Measurements from ENCODE around the gene PEBP1. TPM values are rescaled to one million over a fixed set of nuclear protein-coding genes. Genes with fewer than 3 reads are reported as not detected.
A peak's percentile ranks its signal among the peaks of the same experiment; 100 is the strongest.

Gene PEBP1
- total RNA-seq, 1 donor from 2014 or later = 147 TPM

GRCh38 chr12:118136559-118137003 is 657 bp downstream of the PEBP1 start:
- DNase-seq = peak; percentile 52

- no peak for DNase-seq
Observed at GRCh38 chr12:118137148-118137678, 1.3 kb downstream of the PEBP1 start.

DNA sequence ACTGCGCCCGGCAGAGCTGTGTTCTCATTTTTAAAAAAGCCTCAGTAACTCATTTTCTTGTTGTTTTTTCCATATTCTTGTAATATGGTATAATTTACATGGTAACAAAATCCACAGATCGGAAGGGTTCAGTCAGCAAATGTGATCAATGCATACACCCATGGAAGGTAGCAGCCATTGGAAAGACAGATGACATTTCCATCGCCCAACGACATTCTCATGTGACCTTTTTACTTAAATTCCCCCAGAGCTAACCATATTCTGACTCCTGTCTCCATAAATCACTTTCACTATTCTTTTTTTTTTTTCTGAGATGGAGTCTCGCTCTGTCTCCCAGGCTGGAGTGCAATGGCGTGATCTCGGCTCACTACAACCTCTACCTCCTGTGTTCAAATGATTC is 4.9 kb downstream of the PEBP1 start:
- no peak for DNase-seq

- DNase-seq = no peak
Observed at GRCh38 chr12:118144499-118144898, 8.6 kb downstream of the PEBP1 start.

DNA sequence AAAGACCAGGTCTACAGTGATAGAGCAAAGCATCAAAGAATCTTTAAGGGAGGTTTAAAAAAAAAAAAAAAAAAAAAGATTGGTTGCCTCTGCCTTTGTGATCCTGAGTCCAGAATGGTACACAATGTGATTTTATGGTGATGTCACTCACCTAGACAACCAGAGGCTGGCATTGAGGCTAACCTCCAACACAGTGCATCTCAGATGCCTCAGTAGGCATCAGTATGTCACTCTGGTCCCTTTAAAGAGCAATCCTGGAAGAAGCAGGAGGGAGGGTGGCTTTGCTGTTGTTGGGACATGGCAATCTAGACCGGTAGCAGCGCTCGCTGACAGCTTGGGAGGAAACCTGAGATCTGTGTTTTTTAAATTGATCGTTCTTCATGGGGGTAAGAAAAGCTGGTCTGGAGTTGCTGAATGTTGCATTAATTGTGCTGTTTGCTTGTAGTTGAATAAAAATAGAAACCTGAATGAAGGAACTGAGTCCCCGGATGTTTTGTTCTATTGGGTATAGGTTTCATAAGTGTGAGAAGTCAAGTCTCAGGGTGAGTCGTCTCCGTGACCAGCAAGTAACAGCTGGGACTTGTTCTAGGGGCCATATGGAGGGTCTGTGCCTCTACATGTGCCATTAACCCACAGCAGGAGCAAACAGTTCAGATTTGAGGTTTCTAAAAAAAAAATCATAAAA is 9.3 kb downstream of the PEBP1 start:
- no peak for DNase-seq

GRCh38 chr12:118145798-118146156 is 9.9 kb downstream of the PEBP1 start:
- DNase-seq = no peak

DNA sequence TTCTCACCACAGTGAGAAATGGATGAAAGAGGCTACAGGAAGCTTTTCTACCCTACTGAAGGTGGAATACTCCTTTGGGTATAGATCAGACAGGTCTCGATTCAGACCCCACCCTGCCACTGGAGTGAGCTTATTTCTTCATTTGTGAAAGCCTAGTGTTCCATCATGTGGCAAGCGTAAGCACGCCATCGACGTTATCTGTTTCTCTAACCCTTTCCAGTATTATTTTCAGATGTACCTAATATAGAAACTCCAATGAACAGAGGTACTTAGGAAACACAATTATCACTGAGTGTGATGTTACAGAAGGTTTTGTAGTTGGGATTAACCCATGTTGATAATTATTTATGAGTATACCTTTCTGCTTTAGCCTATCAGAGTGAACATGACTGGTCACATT is 12.4 kb downstream of the PEBP1 start:
- no peak for DNase-seq

GRCh38 chr12:118150625-118151024 is 14.7 kb downstream of the PEBP1 start:
- no peak for DNase-seq

DNA sequence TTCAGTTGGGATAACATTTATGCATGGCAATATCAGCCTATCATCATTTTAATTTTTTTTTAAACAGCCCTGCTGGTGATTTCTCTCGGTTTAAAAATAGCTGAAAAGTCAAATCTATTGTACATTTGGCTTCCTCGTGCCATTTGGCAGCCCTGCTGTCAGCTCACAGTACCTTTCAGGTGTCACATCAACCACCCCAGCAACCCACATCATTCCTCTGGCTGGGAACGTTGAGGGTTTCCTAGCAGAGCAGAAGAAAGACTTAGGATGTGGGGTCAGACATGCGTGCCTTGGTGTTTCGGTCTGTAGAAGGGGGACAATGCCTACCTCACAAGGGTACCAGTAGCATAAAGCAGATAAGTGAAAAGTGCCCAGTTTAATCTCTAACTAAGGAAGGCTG is 15.8 kb downstream of the PEBP1 start:
- no peak for DNase-seq

DNA sequence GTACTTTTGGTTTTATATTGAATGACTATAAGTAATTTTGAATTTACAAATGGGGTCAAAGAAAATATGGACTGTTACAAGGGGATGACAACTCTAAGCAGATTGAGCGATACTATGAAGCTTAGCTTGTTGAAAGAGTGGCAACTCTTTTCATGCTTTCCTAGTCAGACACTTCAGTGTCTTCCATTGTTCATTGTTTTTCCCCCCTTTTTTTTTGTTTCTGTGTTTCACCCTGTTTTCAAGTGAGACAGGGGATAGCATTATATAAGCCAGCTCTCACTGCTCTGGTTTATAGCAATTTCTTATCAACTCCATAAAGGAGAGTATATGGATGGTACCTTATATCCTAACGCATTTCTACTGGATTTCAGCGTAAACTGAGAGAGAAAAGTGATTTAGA is 24.6 kb downstream of the PEBP1 start:
- DNase-seq = no peak

DNA sequence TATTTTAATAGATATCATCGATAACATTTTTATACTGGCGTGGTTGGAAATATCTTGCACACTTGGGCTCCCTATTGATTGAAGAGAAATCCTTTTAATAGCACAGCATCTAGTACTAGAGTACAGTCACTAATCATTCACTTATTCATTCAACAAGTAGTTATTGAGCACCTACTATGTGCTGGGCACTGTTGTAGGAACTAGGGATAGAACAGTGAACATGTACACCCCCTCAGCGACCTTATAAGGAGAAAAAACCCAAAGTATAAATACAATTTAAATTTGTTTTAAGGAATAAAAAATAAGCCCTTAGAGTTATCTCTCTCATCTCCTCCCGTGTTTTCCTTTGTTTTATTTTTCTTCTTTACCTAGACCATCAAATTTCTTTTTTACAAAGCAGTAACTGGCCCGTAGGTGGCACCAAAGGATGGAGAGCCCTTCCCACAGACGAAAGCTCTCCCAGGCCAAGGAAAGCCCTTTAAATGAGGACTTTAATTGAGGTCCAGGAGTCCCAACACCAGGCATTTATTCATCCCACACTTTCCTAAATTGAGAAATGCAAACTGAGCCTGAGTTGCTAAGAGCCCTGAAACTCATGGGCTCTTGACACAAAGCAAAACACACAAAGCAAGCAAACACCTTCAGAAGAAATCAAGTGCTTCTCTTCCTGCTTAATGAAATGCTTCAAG is 29.0 kb downstream of the PEBP1 start:
- peak; percentile 44 for DNase-seq

DNA sequence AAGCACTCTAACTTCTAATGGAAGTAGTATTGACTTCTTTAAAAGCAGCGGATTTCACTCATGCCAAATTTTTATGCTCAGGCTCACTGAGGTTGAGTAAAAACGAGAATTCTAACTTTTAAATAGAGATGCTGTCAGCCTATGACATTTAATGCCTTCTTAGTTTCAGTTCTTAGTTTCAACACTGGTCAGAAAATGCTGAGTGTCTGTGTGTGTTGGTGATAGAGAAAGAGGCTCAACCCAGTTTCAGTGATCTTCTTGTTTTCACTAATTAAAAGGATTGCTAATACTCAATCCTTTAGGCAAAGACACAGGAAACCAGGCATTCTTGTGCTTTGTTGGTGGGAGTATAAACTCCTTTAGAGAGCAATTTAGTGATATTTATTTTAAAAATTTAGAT is 31.0 kb downstream of the PEBP1 start:
- no peak for DNase-seq

GRCh38 chr12:118175823-118176447 is 40.0 kb downstream of the PEBP1 start:
- DNase-seq = no peak

GRCh38 chr12:118183155-118183554 is 47.2 kb downstream of the PEBP1 start:
- no peak for DNase-seq

DNA sequence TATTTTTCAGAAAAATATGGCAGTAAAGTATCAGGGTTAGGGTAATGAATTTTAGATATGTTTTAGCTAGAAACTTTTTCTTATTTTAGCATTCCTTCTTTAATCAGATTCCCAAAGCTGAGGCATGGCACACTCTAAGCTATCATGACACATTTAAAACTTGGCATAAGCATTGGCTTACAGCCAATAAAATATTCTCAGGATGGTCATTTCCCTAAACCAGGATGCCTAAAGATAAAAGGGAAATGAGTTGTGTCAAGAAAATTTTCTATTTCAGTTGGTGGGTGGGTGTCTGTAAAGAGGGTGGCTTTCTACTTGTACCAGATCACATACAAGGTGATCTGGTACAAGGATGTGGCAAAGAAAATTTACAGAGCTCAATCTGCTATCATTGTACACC is 47.8 kb downstream of the PEBP1 start:
- peak; percentile 6 for DNase-seq

- DNase-seq = no peak
Observed at GRCh38 chr12:118185602-118186397, 49.9 kb downstream of the PEBP1 start.

DNA sequence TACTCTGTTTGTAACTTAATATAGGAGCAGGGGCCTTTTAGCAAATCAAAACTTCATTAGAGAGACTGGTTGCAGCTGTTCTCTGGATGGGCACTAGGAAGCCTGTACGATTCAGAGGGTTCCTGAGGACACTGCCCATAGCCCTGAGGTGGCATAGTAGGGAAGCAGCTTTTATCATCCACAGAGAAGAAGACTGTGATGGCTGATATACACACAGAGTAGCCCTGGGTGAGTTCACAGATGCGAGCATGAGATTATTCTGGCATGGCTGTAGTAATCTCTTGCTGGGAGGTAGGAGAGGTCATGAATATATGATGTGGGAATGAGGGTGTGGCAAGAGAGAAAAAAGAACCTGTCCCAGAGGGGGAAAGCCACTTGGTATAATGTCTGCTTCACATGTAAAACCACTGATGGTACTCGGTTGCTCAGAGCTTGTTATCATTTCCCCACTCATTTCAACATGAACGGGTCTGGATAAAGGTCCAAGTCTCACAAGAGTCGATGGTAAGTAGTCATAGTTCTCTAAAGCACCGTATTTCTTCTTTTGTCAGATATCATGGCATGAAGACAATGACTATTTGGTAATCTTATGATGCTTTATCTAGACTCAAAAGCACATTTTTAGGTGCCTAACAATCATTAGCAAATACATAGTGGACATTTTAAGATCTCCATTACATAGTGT is 52.0 kb downstream of the PEBP1 start:
- DNase-seq = peak; percentile 56

GRCh38 chr12:118188690-118189371 is 52.9 kb downstream of the PEBP1 start:
- DNase-seq = peak; percentile 77

- DNase-seq = peak; percentile 74
Observed at GRCh38 chr12:118189741-118190191, 53.8 kb downstream of the PEBP1 start.

DNA sequence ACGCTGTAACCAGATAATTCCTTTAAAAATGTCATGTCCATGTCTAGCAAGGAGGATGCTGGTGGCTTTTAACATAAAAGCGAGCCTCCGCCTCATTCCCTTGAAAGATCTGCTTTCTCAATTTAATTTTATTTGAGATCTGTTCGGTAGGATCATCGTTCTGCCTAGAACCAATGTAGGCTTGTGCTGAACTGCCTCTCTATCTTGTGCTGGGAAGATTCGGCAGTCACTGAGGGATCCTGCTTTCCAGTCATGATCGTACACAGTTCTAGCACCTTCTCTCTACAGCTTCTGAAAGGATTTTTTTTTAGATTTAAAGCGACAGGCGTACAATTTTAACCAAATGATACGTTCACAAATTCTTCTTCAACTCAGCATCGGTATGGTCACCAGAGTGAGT is 54.3 kb downstream of the PEBP1 start:
- peak; percentile 64 for DNase-seq

DNA sequence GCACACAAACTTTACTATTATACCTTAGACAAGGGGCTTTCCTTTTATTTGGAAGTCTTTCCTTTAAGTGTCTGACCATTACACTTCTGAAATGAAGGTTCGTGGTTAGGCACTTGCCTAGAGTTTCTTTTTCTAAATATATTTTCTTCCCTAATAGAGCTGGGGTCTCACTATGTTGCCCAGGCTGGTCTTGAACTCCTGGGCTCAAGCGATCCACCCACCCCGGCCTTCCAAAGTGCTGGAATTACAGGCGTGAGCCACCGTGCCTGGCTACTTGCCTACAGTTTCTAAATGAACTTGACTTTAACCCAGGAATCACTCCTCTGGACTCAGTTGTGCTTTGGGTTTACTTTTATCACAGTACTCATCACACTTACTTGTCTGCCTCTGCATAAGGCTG is 57.6 kb downstream of the PEBP1 start:
- no peak for DNase-seq
